ENCODE measurements around the gene AFF3. TPM values are rescaled to one million over a fixed set of nuclear protein-coding genes. Genes with fewer than 3 reads are reported as not detected.

Gene AFF3
- total and polyA plus RNA-seq, 10 of the 15 experiments (the other 5 are each of a cell fraction or from before 2014, with no cell fraction given) = 0.26 to 5.5 (median 3.0) TPM

DNA sequence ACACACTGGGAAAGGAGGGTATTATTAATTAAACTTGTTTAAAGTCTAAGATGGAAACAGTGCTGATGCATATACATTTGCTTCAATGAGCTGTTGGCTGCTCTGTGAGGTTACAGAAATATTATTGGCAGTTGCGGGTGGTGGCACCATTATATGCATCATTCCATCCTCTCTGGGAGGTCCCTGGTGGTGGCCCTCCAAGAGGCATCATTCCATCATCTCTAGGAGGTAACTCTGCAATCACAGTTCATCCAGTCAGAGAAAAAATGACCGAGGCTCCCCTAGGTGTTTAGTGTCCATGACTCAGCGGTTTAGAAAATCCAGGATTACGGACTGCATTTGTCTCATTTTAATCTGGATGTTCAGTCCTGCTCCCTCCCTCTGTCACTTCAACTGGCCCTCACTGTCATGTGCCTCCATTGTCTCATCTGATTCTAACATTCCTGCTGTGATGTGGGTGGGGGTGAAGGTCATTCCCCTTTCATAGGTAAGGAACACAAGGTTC, 15.4 kb downstream of the AFF3 start (continued):
- TF ChIP-seq GABPA (IDR thresholded peaks at IDR 0.05; ENCODE audit: low read depth) = no peak
- no peak for TF ChIP-seq TAF1 (IDR thresholded peaks at IDR 0.05; ENCODE audit: borderline replicate concordance, low read depth, low read length)
- TF ChIP-seq, protein P1, sequence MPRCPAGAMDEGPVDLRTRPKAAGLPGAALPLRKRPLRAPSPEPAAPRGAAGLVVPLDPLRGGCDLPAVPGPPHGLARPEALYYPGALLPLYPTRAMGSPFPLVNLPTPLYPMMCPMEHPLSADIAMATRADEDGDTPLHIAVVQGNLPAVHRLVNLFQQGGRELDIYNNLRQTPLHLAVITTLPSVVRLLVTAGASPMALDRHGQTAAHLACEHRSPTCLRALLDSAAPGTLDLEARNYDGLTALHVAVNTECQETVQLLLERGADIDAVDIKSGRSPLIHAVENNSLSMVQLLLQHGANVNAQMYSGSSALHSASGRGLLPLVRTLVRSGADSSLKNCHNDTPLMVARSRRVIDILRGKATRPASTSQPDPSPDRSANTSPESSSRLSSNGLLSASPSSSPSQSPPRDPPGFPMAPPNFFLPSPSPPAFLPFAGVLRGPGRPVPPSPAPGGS (IDR thresholded peaks at IDR 0.05; ENCODE audit: borderline replicate concordance, insufficient read depth, low read depth, low read length, poor library complexity, severe bottlenecking) = no peak
- TF ChIP-seq SUZ12 (IDR thresholded peaks at IDR 0.05; ENCODE audit: unreplicated experiment) = no peak

DNA sequence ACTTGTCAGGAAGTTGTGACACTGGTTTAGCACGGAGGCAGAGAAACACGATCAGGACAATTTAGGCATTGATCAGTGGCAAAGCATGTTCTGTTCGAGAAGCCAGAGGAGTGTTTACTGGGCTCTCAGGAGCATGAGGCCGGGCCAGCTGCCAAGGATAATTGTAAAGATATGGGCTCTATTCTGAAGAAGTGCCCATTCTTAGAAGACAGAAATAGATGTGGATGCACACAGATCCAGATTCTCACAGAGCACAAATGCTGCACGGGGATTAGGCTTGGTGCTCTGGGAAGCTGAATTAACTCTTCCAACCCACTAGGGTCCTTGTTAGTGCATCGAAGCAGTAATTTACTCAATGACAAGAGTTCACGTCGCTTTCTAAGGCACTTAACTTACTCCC, 16.2 kb downstream of the AFF3 start:
- Histone ChIP-seq H3K4me2 (ENCODE audit: control insufficient read depth, insufficient read depth) (no peak overlapping the region), H4K20me1 (ENCODE audit: control insufficient read depth, insufficient read depth) (no peaks in the 10 kb centered on the region), H3K36me3 (ENCODE audit: control insufficient read depth in 2 of 2, insufficient read depth in 2 of 2, low read length in 1 of 2) (no peaks in the 10 kb centered on the region), H3K9me3 (replicated peaks; ENCODE audit: control insufficient read depth, insufficient read depth, low read length) (no peaks in the 10 kb centered on the region; the same call in 2 of the 3 replicates), H2AFZ (ENCODE audit: control insufficient read depth, low read depth, low read length) (no peak overlapping the region), H3K27ac (ENCODE audit: control insufficient read depth, insufficient read depth) (no peak overlapping the region), H3K4me1 (ENCODE audit: control insufficient read depth, insufficient read depth, low read length) (peaks cover 5% of the 10 kb centered on the region), H3K27me3 (replicated peaks in 1 of 2; ENCODE audit: control insufficient read depth in 2 of 2, insufficient read depth in 2 of 2, low read length in 1 of 2) (no peaks in the 10 kb centered on the region; a peak in 2 of 4 replicates), H3K9ac (ENCODE audit: control insufficient read depth, insufficient read depth, low read length) (no peak overlapping the region), H3K79me2 (ENCODE audit: control insufficient read depth, insufficient read depth, low read length) (no peaks in the 10 kb centered on the region), H3K4me3 (no peak overlapping the region)
- BruUV-seq (replicated peaks) = no TSS peak
- ChIA-PET SMC1A (ENCODE audit: uncharacterized antibody, unreplicated experiment) (no interaction called here), RAD21 (ENCODE audit: unreplicated experiment) (no interaction called here), POLR2A (no interaction called here), CTCF (no interaction called here)
- no peak for FAIRE-seq
- no peak for TF ChIP-seq TCF3 (IDR thresholded peaks at IDR 0.05; ENCODE audit: borderline replicate concordance, insufficient read depth, low read depth, low read length)
- no peak for TF ChIP-seq SMAD1 (IDR thresholded peaks at IDR 0.05; ENCODE audit: low read depth, partially characterized antibody)
- TF ChIP-seq PML (IDR thresholded peaks at IDR 0.05; ENCODE audit: low read length) = no peak
- intact Hi-C loops (cut with micrococcal nuclease; ENCODE audit: unreplicated experiment) (loop anchor here (2.0 kb wide), 1 partner anchor 19 kb away; no protein-coding TSS in a partner anchor), in situ Hi-C loops (cut with MboI) (no loop called here)
- DNase-seq (ENCODE audit: low read depth, low spot score) = no peak
- no peak for ATAC-seq
- 55% methylated on average over 8 of the region's 8 CpGs for WGBS (ENCODE audit: insufficient coverage, insufficient replicate concordance, low lambda C conversion rate, missing lambda C conversion rate)

All from GM12878 (cell line).